Activated naive CD4-positive, alpha-beta T cell treated with anti-CD3 and anti-CD28 coated beads, Interleukin-2, amount 50 U/mL, for 16 hours (primary cell): ENCODE measurements around the gene PPP4R2.
"Not testable (repeated sequence)": the region's sequence is repeated elsewhere in the genome, so short reads cannot be mapped to it uniquely, and the experiment has no call there.

Experiments used
- DNase-seq: peaks from one replicate; pipeline ENCODE4 v3.0.0-alpha.2; 2020

PPP4R2 gene

GRCh38 chr3:72977060-72977808 lies 19.4 kb upstream of the PPP4R2 start:
- DNase-seq, result no peak

- no peak for DNase-seq
Observed at GRCh38 chr3:72982609-72983366, 13.8 kb upstream of the PPP4R2 start.

- no peak for DNase-seq
Observed at GRCh38 chr3:72985576-72985975, 11.0 kb upstream of the PPP4R2 start.

GRCh38 chr3:72990701-72991395 lies 5.8 kb upstream of the PPP4R2 start:
- DNase-seq, result no peak

- DNase-seq, result no peak
Observed at GRCh38 chr3:72991522-72991921, 5.1 kb upstream of the PPP4R2 start.

GRCh38 chr3:72993391-72993790 lies 3.2 kb upstream of the PPP4R2 start:
- no peak for DNase-seq

- no peak for DNase-seq
Observed at GRCh38 chr3:72995337-72995736, 1.3 kb upstream of the PPP4R2 start.

- no peak for DNase-seq
Observed at GRCh38 chr3:72996121-72996472, 514 bp upstream of the PPP4R2 start.

GRCh38 chr3:72997421-72997961 lies 880 bp downstream of the PPP4R2 start:
- DNase-seq, result peak; percentile 45

GRCh38 chr3:72998466-72998865 lies 1.9 kb downstream of the PPP4R2 start:
- no peak for DNase-seq

GRCh38 chr3:72999951-73000350 lies 3.3 kb downstream of the PPP4R2 start:
- DNase-seq, result no peak

GRCh38 chr3:73003050-73003449 lies 6.4 kb downstream of the PPP4R2 start:
- not testable (repeated sequence) for DNase-seq

GRCh38 chr3:73004316-73004715 lies 7.7 kb downstream of the PPP4R2 start:
- no peak for DNase-seq

- no peak for DNase-seq
Observed at GRCh38 chr3:73007992-73008712, 11.5 kb downstream of the PPP4R2 start.

GRCh38 chr3:73009008-73009407 lies 12.4 kb downstream of the PPP4R2 start:
- DNase-seq, result no peak

GRCh38 chr3:73009750-73010149 lies 13.1 kb downstream of the PPP4R2 start:
- DNase-seq, result no peak

GRCh38 chr3:73010158-73010557 lies 13.5 kb downstream of the PPP4R2 start:
- DNase-seq, result no peak

- DNase-seq, result no peak
Observed at GRCh38 chr3:73018298-73018697, 21.7 kb downstream of the PPP4R2 start.

GRCh38 chr3:73018790-73019441 lies 22.3 kb downstream of the PPP4R2 start:
- no peak for DNase-seq

- DNase-seq, result no peak
Observed at GRCh38 chr3:73021301-73021835, 24.8 kb downstream of the PPP4R2 start.

GRCh38 chr3:73024836-73025235 lies 28.2 kb downstream of the PPP4R2 start:
- no peak for DNase-seq
